A673 (cell line): ENCODE measurements around the gene OLIG1. TPM values are rescaled to one million over a fixed set of nuclear protein-coding genes. Genes with fewer than 3 reads are reported as not detected.

ENCODE experiments used
- BruUV-seq: library from RNA; stranded (reverse); fragments of 400-500 nt; replicated peaks from 2 replicates; lab custom pipeline; 2021; lab: Mats Ljungman, UMichigan
- CTCF ChIA-PET: fragments of 300-600 bp; sonication (Branson Sonifier 250); formaldehyde crosslinking; loops from one replicate; lab custom pipeline; 2022; ENCODE audit warnings: antibody characterized with exemption; lab: Charles Lee
- POLR2A ChIA-PET: fragments of 300-600 bp; sonication (Branson Sonifier 250); formaldehyde crosslinking; loops from one replicate; lab custom pipeline; 2022; ENCODE audit warnings: antibody characterized with exemption; ENCODE audit not compliant: low non-redundant PET; lab: Charles Lee
- DNase-seq: peaks from one replicate; pipeline ENCODE4 v3.0.0-alpha.2; 2015; ENCODE audit warnings: low spot score
- H3K27ac ChIP-seq: fragments of 200-600 bp; sonication (generic); 2 replicates; pipeline ENCODE4 v1.5.1; 2016; ENCODE audit warnings: mixed run types, low read depth, mild to moderate bottlenecking, mixed read lengths, antibody characterized with exemption, low read length; ENCODE audit not compliant: poor library complexity, severe bottlenecking
- H3K27me3 ChIP-seq: fragments of 200-600 bp; sonication (generic); replicated peaks from 2 replicates; pipeline ENCODE4 v1.6.1; 2017; ENCODE audit warnings: mixed run types, low read depth, mild to moderate bottlenecking, mixed read lengths, antibody characterized with exemption, low read length; ENCODE audit not compliant: insufficient read depth, poor library complexity
- H3K36me3 ChIP-seq: fragments of 200-600 bp; sonication (generic); 2 replicates; pipeline ENCODE4 v1.6.1; 2016; ENCODE audit warnings: mixed run types, mild to moderate bottlenecking, mixed read lengths, antibody characterized with exemption, low read length; ENCODE audit not compliant: insufficient read depth, poor library complexity, severe bottlenecking
- H3K4me1 ChIP-seq: fragments of 200-600 bp; sonication (generic); 2 replicates; pipeline ENCODE4 v1.6.1; 2017; ENCODE audit warnings: mixed run types, mild to moderate bottlenecking, mixed read lengths, antibody characterized with exemption, low read length; ENCODE audit not compliant: insufficient read depth, poor library complexity, severe bottlenecking
- H3K4me3 ChIP-seq: fragments of 200-600 bp; sonication (generic); 2 replicates; pipeline ENCODE4 v1.5.1; 2016; ENCODE audit warnings: low read depth, mixed run types, mild to moderate bottlenecking, mixed read lengths, low read length; ENCODE audit not compliant: poor library complexity, severe bottlenecking
- H3K9me3 ChIP-seq: fragments of 200-600 bp; sonication (generic); 2 replicates; pipeline ENCODE4 v1.6.1; 2016; ENCODE audit warnings: mixed run types, low read depth, mild to moderate bottlenecking, mixed read lengths, antibody characterized with exemption, low read length; ENCODE audit not compliant: poor library complexity, severe bottlenecking
- CTCF ChIP-seq: fragments of 300-800, 200-600 bp; sonication (generic); conservative IDR thresholded peaks from 2 replicates; pipeline ENCODE4 v1.5.1; 2017; ENCODE audit warnings: low read depth, mild to moderate bottlenecking, antibody characterized with exemption, low read length, moderate library complexity, mixed read lengths
- EZH2 ChIP-seq: fragments of 200-600 bp; sonication (generic); IDR thresholded peaks from 2 replicates; pipeline ENCODE4 v1.6.1; 2017; ENCODE audit warnings: borderline replicate concordance, low read depth, mild to moderate bottlenecking, mixed read lengths, antibody characterized with exemption, low read length; ENCODE audit not compliant: poor library complexity, severe bottlenecking
- intact Hi-C: fragments of 100-400 bp; cut with micrococcal nuclease; formaldehyde crosslinking; loops from one replicate; pipeline ENCODE4 v1.10.0; 2022; ENCODE audit not compliant: unreplicated experiment
- total RNA-seq: library from RNA; stranded (reverse); gene quantifications from 2 replicates; pipeline ENCODE4 v1.2.3, GENCODE V29; 2021

Gene OLIG1
- total RNA-seq, 1 experiment from 2014 or later = not detected

- Histone ChIP-seq H3K4me3 (no peak overlapping the region), H3K4me1 (no peaks in the 10 kb centered on the region), H3K36me3 (no peaks in the 10 kb centered on the region), H3K27ac (no peak overlapping the region), H3K9me3 (no peaks in the 10 kb centered on the region), H3K27me3 (peaks cover 87% of the 10 kb centered on the region)
- intact Hi-C loops = no loop called here
- POLR2A ChIA-PET = no interaction called here
- CTCF ChIA-PET = no interaction called here
- BruUV-seq = no TSS peak
- TF ChIP-seq CTCF (no peak), EZH2 (no peak)
- DNase-seq = no peak
These were observed 32.4 kb upstream of the OLIG1 start for GRCh38 chr21:33037501-33037900.

- no peak for DNase-seq
- intact Hi-C loops = no loop called here
- peaks cover 87% of the 10 kb centered on the region for H3K27me3 ChIP-seq
- POLR2A ChIA-PET = no interaction called here
- H3K9me3 ChIP-seq = no peaks in the 10 kb centered on the region
- no TSS peak for BruUV-seq
- H3K27ac ChIP-seq = no peak overlapping the region
- no peak for TF ChIP-seq CTCF
- no peak for TF ChIP-seq EZH2
- no peaks in the 10 kb centered on the region for H3K36me3 ChIP-seq
- no peak overlapping the region for H3K4me3 ChIP-seq
- H3K4me1 ChIP-seq = no peaks in the 10 kb centered on the region
- CTCF ChIA-PET = no interaction called here
These were observed 30.4 kb upstream of the OLIG1 start for GRCh38 chr21:33039536-33039935.

- intact Hi-C loops = no loop called here
- H3K27ac ChIP-seq = no peak overlapping the region
- no peaks in the 10 kb centered on the region for H3K4me1 ChIP-seq
- H3K9me3 ChIP-seq = no peaks in the 10 kb centered on the region
- TF ChIP-seq EZH2 = no peak
- no peak for TF ChIP-seq CTCF
- no peak for DNase-seq
- H3K36me3 ChIP-seq = no peaks in the 10 kb centered on the region
- peaks cover 87% of the 10 kb centered on the region for H3K27me3 ChIP-seq
- no peak overlapping the region for H3K4me3 ChIP-seq
- CTCF ChIA-PET = no interaction called here
- POLR2A ChIA-PET = no interaction called here
- no TSS peak for BruUV-seq
These were observed 29.7 kb upstream of the OLIG1 start for GRCh38 chr21:33040215-33040614.
